OCI-LY7 (cell line): ENCODE results near the gene TEX2. TPM values are rescaled to one million over a fixed set of nuclear protein-coding genes. Genes with fewer than 3 reads are reported as not detected.

Experiments
- BruUV-seq: library from RNA; stranded (reverse); fragments of 400-500 nt; replicated peaks from 2 replicates; lab custom pipeline; 2021; lab: Mats Ljungman, UMichigan
- CTCF ChIA-PET: fragments of 300-600 bp; sonication (Branson Sonifier 250); formaldehyde crosslinking; loops from one replicate; lab custom pipeline; 2022; ENCODE audit warnings: antibody characterized with exemption; ENCODE audit not compliant: unreplicated experiment; lab: Charles Lee
- POLR2A ChIA-PET: fragments of 300-600 bp; sonication (Branson Sonifier 250); formaldehyde crosslinking; loops from one replicate; lab custom pipeline; 2022; ENCODE audit warnings: antibody characterized with exemption; lab: Charles Lee
- DNase-seq: peaks from one replicate; pipeline ENCODE4 v3.0.0-alpha.2; 2015; ENCODE audit warnings: low spot score
- H2AFZ ChIP-seq: fragments of 200-600 bp; sonication (generic), shearing (Covaris generic); 2 replicates; pipeline ENCODE4 v1.6.1; 2014; ENCODE audit warnings: mild to moderate bottlenecking, antibody characterized with exemption, low read length, moderate library complexity
- H3K27ac ChIP-seq: fragments of 200-600 bp; sonication (generic); 2 replicates; pipeline ENCODE4 v1.5.1; 2014; ENCODE audit warnings: mixed run types, low read depth, mild to moderate bottlenecking, moderate library complexity, low read length, inconsistent platforms; ENCODE audit not compliant: poor library complexity, severe bottlenecking
- H3K36me3 ChIP-seq: fragments of 200-600 bp; sonication (generic); 2 replicates; pipeline ENCODE4 v1.6.1; 2014; ENCODE audit warnings: mild to moderate bottlenecking, antibody characterized with exemption, low read length, moderate library complexity, mixed read lengths; ENCODE audit not compliant: insufficient read depth
- H3K4me1 ChIP-seq: fragments of 200-600 bp; sonication (generic); 2 replicates; pipeline ENCODE4 v1.5.1; 2014; ENCODE audit warnings: mild to moderate bottlenecking, low read length; ENCODE audit not compliant: insufficient read depth, poor library complexity, severe bottlenecking
- H3K4me2 ChIP-seq: fragments of 200-600 bp; sonication (generic); 2 replicates; pipeline ENCODE4 v1.6.1; 2014; ENCODE audit warnings: mild to moderate bottlenecking, low read length
- H3K4me3 ChIP-seq: fragments of 200-600 bp; sonication (generic); 2 replicates; pipeline ENCODE4 v1.5.1; 2014; ENCODE audit warnings: mild to moderate bottlenecking, low read depth, low read length; ENCODE audit not compliant: poor library complexity, severe bottlenecking
- H3K79me2 ChIP-seq: fragments of 200-600 bp; sonication (generic); 2 replicates; pipeline ENCODE4 v1.6.1; 2016; ENCODE audit warnings: low read depth, mild to moderate bottlenecking, low read length, moderate library complexity, mixed read lengths; ENCODE audit not compliant: insufficient read depth
- H3K9me2 ChIP-seq: fragments of 200-600 bp; sonication (generic); 2 replicates; pipeline ENCODE4 v1.6.1; 2016; ENCODE audit warnings: mild to moderate bottlenecking, low read length, mixed read lengths; ENCODE audit not compliant: insufficient read depth
- H3K9me3 ChIP-seq: fragments of 200-600 bp; sonication (generic); 2 replicates; pipeline ENCODE4 v1.6.1; 2014; ENCODE audit warnings: mild to moderate bottlenecking, mixed run types, low read length, mixed read lengths
- H4K20me1 ChIP-seq: fragments of 200-600 bp; sonication (generic); 2 replicates; pipeline ENCODE4 v1.6.1; 2014; ENCODE audit warnings: mild to moderate bottlenecking, antibody characterized with exemption, low read length, moderate library complexity, mixed read lengths; ENCODE audit not compliant: insufficient read depth
- EZH2phosphoT487 ChIP-seq: fragments of 200-600 bp; sonication (generic); IDR thresholded peaks from 2 replicates; pipeline ENCODE4 v1.6.1; 2018; ENCODE audit warnings: low read depth, borderline replicate concordance, mild to moderate bottlenecking, mixed run types, antibody characterized with exemption, low read length, moderate library complexity, mixed read lengths
- intact Hi-C: fragments of 100-400 bp; cut with micrococcal nuclease; formaldehyde crosslinking; loops from one replicate; pipeline ENCODE4 v1.10.0; 2022; ENCODE audit not compliant: unreplicated experiment
- total RNA-seq, 2 experiments: library from RNA; depleted of rRNA in 1 of 2; stranded (reverse); fragments of >200 nt in 1 of 2; shearing (Covaris generic) in 1 of 2; gene quantifications; 2 replicates each; pipeline ENCODE4 v1.2.3, GENCODE V29; 2014 to 2022
- TF ChIP-seq, protein P1 (sequence below): fragments of 200-600 bp; sonication (generic); conservative IDR thresholded peaks from 2 replicates; pipeline ENCODE4 v1.5.1; 2014; ENCODE audit warnings: mild to moderate bottlenecking, antibody characterized with exemption, low read length, moderate library complexity, mixed read lengths

Gene TEX2
- total RNA-seq, 2 experiments from 2014 or later, result 7.4 to 12.4 TPM

DNA sequence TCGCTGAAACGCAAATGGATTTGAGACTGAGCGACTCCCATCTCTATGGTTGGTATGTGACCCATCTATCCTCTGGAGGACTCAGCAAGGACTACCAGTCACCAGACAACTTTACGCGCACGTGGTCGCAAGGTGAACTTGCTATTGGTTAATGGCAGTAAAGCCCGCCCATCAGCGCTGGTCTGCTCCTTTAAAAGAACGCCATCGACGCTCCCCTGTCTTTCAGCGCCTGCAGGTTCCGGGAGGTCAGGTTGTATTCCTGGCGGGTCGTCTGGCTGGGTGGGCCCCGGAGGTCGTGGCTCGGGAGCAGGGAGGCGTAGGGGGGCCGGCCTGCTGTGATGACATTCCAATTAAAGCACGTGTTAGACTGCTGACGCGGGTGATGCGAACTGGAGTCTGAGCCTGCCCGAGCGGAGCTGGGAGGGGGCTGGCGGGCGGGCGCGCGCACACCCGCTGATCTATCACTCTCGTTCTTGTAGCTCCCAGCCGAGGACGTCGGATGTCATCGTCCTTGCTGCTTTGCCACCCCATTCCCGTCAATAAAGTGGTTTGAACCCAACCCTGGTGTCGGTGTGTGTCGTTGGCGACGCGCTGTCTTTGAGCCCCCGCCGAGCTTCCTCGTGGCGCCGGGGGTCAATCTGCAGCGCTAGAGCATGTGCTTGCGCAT is 117.2 kb downstream of the TEX2 start:
- CTCF ChIA-PET, result interaction anchor here (0.6 kb wide), 3 partner anchors 115 to 524 kb away, joined by 3 to 5 read pairs (median 5); no protein-coding TSS in a partner anchor
- Histone ChIP-seq H3K9me2 (no peaks in the 10 kb centered on the region), H3K4me2 (peak overlapping the region; percentile 96), H3K9me3 (no peaks in the 10 kb centered on the region), H3K27ac (peak overlapping the region; percentile 93), H3K36me3 (peaks cover 39% of the 10 kb centered on the region), H3K4me3 (peak overlapping the region; percentile 84), H4K20me1 (no peaks in the 10 kb centered on the region), H3K4me1 (peaks cover 30% of the 10 kb centered on the region), H2AFZ (no peak overlapping the region), H3K79me2 (peaks cover 8% of the 10 kb centered on the region; the same call in 1 of the 2 replicates)
- POLR2A ChIA-PET, result interaction anchor here (0.6 to 1.7 kb wide), 16 partner anchors 9 to 298 kb away, joined by 3 to 19 read pairs (median 5); partner anchors contain the start of gene ERN1
- TF ChIP-seq EZH2phosphoT487, result no peak
- TF ChIP-seq, protein P1, sequence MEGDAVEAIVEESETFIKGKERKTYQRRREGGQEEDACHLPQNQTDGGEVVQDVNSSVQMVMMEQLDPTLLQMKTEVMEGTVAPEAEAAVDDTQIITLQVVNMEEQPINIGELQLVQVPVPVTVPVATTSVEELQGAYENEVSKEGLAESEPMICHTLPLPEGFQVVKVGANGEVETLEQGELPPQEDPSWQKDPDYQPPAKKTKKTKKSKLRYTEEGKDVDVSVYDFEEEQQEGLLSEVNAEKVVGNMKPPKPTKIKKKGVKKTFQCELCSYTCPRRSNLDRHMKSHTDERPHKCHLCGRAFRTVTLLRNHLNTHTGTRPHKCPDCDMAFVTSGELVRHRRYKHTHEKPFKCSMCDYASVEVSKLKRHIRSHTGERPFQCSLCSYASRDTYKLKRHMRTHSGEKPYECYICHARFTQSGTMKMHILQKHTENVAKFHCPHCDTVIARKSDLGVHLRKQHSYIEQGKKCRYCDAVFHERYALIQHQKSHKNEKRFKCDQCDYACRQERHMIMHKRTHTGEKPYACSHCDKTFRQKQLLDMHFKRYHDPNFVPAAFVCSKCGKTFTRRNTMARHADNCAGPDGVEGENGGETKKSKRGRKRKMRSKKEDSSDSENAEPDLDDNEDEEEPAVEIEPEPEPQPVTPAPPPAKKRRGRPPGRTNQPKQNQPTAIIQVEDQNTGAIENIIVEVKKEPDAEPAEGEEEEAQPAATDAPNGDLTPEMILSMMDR, result peak; percentile 24; the same call in 1 of the 2 replicates
- peak; percentile 100 for DNase-seq
- BruUV-seq, result no TSS peak
- intact Hi-C loops, result loop anchor here (1.0 to 10.0 kb wide), 3 partner anchors 116 to 401 kb away; partner anchors contain the start of gene STRADA

DNA sequence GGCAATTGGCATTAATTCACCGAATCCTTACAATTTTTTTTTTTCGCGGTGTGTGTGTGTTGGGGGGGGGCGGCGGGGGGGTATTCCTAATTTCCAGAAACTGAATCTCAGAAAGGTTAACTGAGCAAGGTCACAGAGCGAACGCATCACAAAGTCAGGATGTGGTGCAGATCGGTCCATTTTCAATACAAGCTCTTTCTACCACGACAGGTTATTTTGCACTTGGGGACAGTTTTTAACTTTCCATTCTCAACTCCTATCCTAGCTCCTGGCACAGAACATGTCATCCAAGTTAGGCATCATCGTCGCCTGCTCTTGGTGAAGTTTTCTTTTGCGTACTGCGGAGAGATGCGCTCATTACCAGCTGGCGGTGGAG is 117.7 kb downstream of the TEX2 start:
- Histone ChIP-seq H3K36me3 (peaks cover 39% of the 10 kb centered on the region), H3K4me3 (peak overlapping the region; percentile 84), H3K27ac (peak overlapping the region; percentile 93), H3K79me2 (peaks cover 8% of the 10 kb centered on the region; the same call in 1 of the 2 replicates), H3K9me3 (no peaks in the 10 kb centered on the region), H2AFZ (no peak overlapping the region), H3K4me1 (peaks cover 30% of the 10 kb centered on the region), H3K9me2 (no peaks in the 10 kb centered on the region), H4K20me1 (no peaks in the 10 kb centered on the region), H3K4me2 (peak overlapping the region; percentile 96)
- intact Hi-C loops, result loop anchor here (5.0 to 10.0 kb wide), 2 partner anchors 267 to 401 kb away; partner anchors contain the start of gene STRADA
- ChIA-PET CTCF (interaction anchor here (0.6 kb wide), 2 partner anchors 114 to 524 kb away, joined by 3 to 5 read pairs; no protein-coding TSS in a partner anchor), POLR2A (interaction anchor here (0.7 to 1.7 kb wide), 15 partner anchors 9 to 298 kb away, joined by 3 to 19 read pairs (median 3); partner anchors contain the start of gene ERN1)
- BruUV-seq, result no TSS peak
- TF ChIP-seq, protein P1, result no peak
- no peak for TF ChIP-seq EZH2phosphoT487
- no peak for DNase-seq
